ENCODE measurements around the gene ABI3.

- TF ChIP-seq CTCF (IDR thresholded peaks at IDR 0.05; ENCODE audit: low read length) (no peak), EZH2phosphoT487 (IDR thresholded peaks at IDR 0.05; ENCODE audit: low read length) (no peak), EZH2 (optimal IDR thresholded peaks at IDR 0.05; ENCODE audit: low read depth, low read length) (no peak)
These were observed 14.8 kb upstream of the ABI3 start for GRCh38 chr17:49195751-49196150.
